ENCODE measurements around the gene MOGAT3.

Gene MOGAT3

DNA sequence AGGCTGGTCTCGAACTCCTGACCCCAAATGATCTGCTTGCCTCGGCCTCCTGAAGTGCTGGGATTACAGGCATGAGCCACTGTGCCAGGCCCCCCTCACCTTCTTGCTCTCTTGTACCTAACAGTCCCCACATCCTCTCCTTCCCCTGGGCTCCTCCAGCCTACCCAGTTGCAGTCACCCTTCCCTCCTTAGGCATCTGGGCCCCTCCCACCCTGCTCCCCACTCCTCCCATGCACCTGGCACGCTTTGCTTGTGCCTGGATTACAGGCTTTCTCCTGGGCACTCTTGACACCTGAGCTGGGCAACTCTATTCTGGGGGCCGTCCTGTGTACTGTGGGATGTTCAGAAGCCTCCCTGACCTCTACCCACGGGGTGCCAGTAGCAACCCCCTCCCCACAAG is 33.8 kb upstream of the MOGAT3 start:
- DNase-seq: no peak

DNA sequence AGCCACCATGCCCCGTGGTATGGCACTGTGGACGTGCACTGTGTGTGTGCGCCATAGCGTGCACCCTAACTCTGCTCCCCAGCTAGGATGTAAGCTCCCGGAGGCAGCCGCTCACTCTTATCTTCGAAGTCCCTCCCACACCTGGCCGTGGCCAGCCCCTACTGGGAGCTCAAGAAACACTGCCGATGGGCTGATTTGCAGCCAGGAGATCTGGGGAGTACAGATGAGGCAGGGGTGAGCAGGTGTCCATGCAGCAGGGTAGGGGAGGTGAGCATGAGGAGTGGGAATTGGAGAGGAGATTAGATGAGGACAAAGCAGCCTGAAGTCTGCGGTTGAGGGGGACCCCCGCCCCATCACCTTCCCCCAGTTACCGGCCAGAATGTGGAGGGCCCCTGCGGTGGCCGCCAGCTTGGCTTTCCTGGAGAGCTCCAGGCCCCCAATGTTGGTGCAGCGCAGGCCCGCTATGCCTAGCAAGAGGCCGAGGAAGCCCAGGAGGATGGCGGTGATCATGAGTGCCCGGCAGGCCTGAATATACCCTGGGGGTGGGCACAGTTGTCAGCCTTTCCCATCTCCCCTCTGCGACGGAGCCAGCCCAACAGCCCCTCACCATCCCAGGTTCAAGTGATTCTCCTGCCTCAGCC is 33.2 kb upstream of the MOGAT3 start:
- no peak for DNase-seq

DNA sequence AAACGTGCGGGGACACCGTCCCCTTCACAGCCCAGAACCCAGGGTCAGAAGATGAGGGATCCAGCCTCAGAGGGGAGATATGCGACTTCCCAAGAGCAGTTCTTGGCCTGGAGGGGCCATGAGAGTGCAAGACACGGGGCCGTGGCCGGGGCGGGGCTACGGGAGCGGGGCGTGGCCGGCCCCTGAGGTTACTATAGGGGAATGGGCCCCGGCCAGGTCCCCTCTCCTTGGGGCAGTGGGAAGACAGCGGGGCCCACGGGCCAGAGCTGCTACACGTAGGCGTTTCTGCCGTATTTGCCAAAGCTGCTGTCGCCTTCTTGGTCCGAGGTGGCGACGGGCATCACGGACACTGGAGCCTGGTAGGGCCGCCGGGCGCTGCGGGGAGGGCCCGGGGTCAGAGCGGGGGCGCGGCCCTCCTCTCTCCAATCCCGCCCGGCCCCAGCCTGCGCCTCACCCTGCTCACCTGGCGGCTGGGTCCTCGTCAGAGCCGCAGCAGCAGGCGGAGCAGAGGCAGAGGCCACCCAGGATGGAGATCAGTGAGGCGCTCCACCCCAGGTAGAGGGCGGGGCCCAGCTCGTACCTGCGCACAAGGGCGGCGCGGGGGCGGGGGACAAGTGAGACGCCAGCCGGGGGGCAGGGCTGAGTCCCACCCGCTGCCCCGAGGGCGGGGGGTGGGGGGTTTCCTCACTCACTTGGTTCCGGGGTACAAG is 31.5 kb upstream of the MOGAT3 start:
- DNase-seq: peak in 5 of 56 donors; percentile 4 to 40 (median 22)

DNA sequence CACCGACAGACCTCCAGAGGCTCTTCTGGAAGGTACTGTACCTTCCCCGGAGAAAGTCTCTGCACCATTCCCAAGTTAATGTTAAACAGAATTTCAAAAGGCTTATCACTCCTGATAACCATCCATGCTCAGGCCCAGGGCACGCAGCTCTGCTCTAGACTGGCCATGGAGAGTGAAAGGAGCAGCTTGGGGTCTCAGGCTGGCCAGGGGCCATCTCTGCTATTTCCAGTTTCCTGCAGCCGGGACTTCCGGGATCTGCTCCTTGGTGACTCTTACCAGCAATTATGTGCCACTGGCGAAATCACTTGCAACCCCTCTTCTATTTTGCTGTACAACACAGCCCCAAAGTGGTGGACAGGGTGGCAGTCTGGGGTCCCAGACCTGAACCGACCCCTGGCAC is 30.8 kb upstream of the MOGAT3 start:
- no peak for DNase-seq

DNA sequence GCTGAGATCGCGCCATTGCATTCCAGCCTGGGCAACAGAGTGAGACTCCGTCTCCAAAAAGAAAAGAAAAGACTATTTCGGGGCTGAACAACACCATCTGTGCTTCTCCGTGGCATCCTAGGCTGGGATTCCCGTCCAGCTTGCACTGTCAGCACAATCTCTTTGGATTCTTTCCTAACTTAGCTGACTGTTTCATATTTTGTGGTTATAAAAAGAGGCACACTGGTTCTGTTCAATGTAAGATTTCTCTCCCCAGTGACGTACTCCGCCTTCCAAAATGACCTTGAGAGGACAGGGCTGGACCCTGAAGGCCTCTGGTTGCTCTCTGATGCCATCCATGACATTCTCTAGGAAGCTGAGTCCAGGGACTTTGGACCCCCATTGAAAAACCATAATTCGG is 25.9 kb upstream of the MOGAT3 start:
- no peak for DNase-seq

DNA sequence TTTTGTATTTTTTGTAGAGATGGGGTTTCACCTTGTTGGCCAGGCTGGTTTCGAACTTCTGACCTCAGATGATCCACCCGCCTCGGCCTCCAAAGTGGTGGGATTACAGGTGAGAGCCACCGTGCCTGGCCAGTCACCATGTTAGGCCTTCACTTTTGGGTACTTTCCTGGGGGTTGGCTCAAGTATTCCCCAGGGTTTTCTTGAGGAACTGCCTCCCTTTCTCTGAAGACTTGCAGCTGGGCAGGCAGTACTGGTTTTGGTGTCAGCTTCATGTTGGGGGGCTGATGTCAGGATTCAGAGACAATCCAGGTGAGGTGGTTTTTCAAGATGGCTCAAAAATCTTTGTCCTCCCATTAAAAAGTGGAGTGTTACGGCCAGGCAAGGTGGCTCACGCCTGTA is 24.8 kb upstream of the MOGAT3 start:
- DNase-seq: no peak

DNA sequence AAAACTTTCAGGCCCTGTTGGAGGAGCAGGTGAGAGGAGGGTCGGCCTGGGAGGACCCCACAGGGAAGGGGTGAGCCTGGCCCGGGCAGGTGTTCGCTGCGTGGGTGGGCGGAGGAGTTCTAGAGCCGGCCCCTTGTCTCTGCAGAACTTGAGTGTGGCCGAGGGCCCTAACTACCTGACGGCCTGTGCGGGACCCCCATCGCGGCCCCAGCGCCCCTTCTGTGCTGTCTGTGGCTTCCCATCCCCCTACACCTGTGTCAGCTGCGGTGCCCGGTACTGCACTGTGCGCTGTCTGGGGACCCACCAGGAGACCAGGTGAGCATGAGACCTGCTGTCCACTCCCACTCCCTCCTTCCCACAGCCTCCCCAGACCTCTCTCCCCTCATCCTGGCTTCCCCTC is 22.7 kb upstream of the MOGAT3 start:
- DNase-seq: no peak

DNA sequence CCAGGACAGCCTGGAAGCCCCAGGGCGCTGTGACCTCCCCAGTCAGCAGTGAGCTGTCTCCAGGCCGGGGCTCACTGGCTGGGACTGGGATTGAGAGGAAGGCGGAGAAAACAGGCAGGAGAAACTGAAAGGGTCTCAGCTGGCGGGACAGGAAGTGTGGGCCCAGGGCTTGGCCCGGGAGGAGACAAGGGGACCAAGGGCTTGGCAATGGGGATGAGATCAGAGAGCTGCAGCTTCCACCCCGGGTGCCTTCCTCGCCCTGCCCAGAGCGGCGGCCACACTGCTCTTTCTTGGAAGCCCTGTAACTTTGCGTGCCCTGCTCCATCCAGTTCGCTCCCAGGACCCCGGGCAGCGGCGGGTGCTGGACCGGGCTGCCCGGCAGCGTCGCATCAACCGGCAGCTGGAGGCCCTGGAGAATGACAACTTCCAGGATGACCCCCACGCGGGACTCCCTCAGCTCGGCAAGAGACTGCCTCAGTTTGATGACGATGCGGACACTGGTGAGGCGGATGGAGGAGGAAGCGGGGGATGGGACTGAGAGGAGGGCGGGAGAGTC is 21.5 kb upstream of the MOGAT3 start:
- DNase-seq: no peak

DNA sequence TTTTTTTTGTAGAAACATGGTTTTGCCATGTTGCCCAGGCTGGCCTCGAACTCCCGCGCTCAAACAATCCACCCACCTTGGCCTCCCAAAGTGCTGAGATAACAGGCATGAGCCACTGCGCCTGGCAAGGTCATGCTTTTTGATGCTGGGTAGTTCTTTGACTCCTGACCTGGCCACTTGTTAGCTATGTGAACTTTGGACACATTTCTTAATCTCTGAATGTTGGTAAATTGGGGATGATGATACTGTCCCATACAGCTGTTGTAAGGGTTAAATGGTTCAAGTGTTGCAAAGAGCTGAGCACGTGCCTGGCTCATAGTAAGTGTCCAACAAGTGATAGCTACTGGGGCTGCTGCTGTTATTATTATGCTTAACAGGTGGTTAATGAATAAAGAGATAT is 19.5 kb upstream of the MOGAT3 start:
- DNase-seq: no peak

DNA sequence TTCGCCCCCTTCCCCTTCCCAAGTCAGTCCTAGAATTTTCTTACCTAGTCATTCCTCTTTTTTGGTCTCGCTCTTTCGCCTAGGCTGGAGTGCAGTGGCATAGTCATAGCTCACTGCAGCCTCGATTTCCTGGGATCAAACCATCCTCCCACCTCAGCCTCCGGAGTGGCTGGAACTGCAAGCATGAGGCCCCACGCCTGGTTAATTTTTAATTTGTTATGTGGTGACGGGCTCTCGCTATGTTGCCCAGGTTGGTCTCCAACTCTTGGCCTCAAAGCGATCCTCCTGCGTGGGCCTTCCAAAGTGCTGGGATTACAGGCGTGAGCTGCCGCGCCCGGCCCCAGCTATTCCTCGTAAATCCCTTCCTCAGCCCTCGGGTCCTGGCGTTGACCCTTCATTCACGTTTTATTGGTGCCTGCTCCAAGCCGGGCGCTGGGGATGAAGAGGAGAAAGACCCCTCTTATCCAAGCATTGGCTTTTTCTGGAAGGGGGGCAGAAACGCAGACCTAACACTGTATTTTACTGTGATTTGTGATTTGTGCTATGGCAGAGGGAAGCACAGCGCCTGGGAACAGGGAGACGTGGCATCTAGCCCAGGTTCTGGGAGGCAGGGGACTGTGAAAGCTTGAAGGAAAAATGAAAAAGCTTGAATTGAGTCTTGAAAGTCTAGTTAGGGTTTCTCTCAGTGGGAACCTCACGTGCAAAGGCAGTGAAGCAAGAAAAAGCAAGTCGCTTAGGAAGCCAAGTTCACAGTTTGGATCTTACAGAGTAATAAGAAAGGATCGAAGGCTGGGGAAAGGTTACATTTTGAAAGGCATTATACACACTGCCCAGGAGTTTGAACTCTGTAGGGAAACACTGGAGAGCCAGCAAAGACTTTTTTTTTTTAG is 17.6 kb upstream of the MOGAT3 start:
- DNase-seq: no peak

DNA sequence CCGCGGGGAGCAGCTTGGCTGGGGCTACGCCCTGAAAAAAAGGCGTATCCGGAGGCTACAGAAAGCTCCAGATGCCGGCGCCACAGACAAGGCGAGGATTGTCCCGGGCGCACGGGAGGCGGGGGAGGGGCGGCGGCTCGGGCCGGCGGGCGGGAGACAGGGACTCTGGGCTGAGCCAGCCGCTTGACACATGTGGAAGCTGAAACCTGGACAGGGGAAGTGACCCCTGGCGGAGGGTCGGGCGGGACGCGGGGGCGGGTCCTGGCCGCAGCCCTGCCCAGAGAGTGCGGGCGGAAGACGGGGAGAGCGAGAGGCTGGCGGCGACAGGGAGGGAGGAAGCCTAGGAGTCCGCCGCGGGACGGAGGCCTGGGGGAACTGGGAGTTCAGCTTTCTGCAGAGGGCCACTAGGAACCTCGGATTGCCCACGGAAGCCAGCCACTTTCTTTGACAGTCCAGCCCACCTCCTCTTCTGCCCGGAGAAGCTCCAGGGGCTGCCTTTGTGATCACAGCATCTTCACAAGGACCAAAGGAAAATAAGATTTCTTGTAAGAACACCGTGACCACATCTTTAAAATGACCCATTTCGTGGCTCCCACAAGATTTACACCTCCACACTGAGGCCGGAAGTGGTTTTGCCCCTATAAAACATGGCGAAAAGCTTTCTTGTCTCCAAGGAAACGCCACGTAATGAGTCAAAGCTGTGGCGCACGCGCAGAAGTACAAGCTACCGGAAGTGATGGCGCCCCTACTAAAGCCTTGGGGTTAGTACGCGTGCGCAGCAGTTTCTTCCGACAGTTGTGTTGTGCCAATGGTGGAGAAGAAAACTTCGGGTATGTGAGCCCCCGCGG is 16.8 kb upstream of the MOGAT3 start, which contains the start of the genes PLOD3 and ZNHIT1:
PLOD3 (minus strand) TSS at position 194 of the 848 bp plus-strand sequence. CDS start 307 bp downstream, outside the sequence.
ZNHIT1 (plus strand) TSS at position 778 of the 848 bp plus-strand sequence; CDS start at position 809, 31 bp downstream.
- DNase-seq: peak; percentile 60 to 97 (median 88)

DNA sequence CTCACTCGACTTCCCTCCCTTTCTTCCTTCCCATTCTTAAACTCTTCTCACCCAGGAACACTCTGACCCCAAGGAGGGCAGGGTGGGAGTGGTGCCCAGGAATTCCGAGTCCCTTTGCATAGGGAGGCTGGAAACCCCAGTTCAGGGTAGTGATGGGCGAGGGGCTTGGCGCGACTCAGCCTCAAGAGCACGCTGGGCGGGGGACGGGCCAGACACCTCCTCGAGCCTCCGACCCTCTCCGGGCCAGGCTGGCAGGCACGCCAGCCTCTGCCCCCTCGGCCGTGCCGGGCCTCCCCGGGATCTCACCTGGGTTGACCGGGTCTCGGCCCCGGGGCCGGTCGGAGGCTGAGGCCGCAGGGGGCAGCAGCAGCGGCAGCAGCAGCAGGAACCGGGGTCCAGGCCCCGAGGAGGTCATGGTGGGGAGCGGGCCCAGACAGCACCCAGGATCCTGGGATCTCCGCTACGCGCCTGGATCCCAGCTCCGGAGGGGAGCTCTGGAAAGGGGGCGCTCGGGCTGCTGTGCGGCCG is 16.1 kb upstream of the MOGAT3 start:
- DNase-seq: peak in 8 of 56 donors; percentile 11 to 56 (median 42)

DNA sequence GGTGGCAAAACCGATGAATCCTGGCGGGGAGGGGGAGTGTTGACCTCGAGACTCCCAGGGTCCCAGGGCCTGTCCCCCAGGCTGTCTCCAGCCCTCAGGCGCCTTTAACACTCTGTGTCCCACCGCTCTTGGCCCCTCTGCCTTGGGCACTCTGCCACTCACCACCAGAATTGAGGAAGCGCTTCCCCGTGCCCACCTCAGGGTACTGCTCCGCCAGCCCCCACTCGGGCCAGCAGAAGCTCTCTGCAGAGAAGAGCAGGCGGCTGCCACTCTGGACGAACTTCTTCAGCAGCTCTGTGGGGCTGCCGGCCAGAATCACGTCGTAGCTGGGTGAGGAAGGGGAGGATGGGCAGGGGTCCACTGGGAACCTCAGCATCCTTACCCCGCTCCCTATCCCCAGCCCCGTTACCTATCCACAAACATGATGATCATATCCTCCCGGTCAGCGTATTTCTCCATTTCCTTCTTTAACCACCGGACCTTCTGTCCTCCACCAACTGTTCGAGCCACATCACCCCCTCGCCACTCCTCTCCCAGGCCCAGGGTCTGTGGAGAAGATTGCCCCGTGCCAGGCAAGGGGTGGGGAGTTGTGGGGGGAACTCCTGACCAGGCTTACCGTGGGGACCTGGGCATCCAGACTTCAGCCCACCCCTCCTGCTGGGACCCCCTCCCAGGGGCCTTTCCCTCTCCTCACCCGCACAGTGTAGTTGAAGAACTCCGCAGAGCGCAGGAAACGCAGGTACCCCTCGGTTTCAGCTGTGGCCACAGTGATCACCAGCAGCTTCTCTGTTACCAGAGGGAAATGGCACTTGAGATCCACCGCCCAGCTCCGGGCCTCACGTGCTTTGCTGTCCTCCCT is 15.4 kb upstream of the MOGAT3 start:
- DNase-seq: peak in 4 of 56 donors; percentile 7 to 40 (median 16)

DNA sequence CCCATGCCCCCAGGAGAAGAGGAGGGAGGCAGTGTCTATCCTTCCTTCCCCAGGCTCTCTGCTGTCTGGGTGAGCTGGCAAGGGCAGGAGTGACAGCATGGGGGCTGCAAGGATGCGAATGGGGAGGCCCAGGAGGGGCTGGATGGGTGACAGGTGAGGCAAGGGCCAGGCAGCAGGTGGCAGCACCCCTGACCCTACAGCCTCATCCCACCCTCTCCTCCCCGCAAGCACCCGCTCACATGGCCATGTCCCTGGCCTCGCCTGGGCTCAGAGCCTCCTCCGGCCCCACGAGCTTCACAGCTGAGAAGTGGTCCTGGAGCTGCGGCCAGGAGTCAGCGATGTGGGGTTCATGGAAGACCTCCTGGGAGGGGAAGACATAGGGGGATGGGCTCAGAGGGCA is 11.2 kb upstream of the MOGAT3 start:
- no peak for DNase-seq

DNA sequence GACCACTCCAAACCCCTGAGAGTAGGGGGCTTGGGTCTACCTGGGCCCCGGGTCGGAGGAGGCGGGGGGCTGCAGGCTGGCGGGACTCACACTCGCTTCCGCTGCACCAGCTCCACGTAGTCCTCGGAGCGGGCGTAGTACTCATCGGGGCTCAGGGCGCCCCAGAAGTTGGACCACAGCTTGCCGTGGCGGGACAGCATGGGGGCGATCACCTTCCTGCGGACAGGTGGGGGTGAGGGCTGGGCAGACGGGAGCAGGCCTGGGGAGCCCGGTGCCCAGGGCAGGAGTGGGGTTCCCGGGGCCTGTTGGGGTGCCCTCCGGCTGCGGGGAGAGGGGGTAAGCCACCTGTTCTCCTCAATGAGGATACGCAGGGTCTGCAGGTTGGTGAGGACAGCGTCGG is 10.7 kb upstream of the MOGAT3 start:
- DNase-seq: no peak

DNA sequence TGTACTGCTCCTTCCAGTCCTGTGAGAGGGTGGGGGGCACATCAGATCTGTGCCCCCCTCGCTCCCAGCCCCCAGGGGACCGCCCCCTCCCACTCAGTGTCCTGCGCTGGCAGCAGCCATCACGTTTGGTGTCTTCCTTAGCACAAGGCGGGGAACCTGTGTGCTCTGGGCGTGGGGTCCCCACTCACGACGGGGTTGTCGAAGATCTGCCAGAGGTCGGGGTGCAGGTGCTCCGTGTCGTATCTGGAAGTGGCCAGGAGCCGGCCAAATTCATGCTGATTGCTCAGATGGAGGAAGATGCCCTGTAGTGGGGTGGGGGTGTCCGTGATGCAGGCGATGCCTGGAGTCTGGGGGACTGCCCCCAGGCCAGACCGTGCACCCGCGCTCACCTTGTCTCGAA is 9.3 kb upstream of the MOGAT3 start:
- no peak for DNase-seq

DNA sequence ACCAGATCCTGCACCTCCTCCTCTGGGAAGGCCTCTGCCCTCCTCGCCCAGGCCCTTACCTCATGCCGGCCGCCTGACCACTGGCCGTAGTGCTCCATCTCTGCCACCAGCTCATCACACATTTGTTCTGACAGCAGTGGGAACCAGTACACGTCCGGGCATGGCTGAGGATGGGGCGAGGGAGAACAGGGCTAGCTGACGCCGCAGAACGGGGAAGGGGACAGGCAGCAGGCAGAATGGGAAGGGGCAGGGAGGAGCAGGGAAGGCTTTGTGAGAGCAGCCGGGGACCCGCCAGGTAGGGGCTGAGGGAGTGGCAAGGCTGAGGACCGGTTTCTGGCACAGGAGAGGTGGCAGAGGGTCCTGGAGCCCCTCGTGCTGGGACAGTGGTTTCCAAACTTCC is 8.0 kb upstream of the MOGAT3 start:
- no peak for DNase-seq

DNA sequence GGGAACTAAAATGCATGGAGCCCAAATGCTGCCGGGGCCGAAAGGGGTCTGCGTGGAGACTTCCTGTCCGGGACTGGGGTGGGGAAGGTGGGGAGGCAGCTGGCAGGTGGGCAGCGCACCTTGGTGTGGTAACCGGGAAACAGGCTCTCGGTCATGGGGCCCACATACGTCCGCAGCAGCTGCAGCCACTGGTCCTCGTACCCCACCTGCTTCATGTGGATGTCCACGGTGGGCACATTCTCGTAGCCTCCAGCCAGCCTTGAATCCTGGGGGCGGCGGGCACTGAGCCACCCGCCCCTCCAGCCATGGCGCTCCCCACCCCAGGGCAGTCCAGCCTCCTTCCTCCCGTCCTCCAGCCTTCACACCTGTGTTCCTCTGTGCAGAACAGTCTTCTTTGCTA is 6.6 kb upstream of the MOGAT3 start:
- no peak for DNase-seq

DNA sequence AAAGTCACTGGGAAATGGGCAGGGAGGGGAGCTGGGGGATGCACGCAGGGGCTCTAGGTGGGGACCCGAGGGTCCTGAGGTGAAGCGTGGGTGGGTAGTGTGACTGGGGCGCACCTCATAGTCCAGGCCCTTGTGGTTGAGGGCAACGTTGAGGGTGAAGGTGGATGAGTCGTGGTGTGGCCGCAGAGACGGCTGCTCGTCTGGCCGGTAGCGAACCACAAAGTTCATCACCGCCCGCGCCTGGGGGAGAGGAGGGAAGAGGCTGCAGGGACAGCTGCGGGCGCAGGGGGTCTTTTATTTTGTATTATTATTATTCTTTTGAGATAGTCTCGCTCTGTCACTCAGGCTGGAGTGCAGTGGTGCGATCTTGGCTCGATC is 5.8 kb upstream of the MOGAT3 start:
- no peak for DNase-seq

All from amygdala (tissue), 56 donors.